Endometrial microvascular endothelial cells (primary cell): Measurements from ENCODE around the gene UBAP2L. TPM values are rescaled to one million over a fixed set of nuclear protein-coding genes. Genes with fewer than 3 reads are reported as not detected.
"Not testable (repeated sequence)": the region's sequence is repeated elsewhere in the genome, so short reads cannot be mapped to it uniquely, and the experiment has no call there.

ENCODE experiments used
- in situ Hi-C: cut with HindIII; loops from 2 replicates; pipeline ENCODE4 v1.10.0; 2017; ENCODE audit warnings: low sequenced_read_pairs, low pct_unique_long_range_greater_than_20kb; ENCODE audit errors: inconsistent ontology term
- total RNA-seq: library from RNA; depleted of rRNA; stranded (reverse); fragments of >200 nt; gene quantifications from one replicate; pipeline ENCODE4 v1.2.3, GENCODE V29; 2015; ENCODE audit errors: inconsistent ontology term

Gene UBAP2L
- total RNA-seq, 1 donor from 2014 or later: 82.6 TPM

GRCh38 chr1:154192476-154192875 lies 28.3 kb upstream of the UBAP2L start:
- in situ Hi-C loops: no loop called here

- in situ Hi-C loops: no loop called here
Observed at GRCh38 chr1:154193821-154194220, 26.9 kb upstream of the UBAP2L start.

- in situ Hi-C loops: no loop called here
Observed at GRCh38 chr1:154198756-154199562, 21.8 kb upstream of the UBAP2L start.

GRCh38 chr1:154199563-154199879 lies 21.2 kb upstream of the UBAP2L start:
- in situ Hi-C loops: no loop called here

- in situ Hi-C loops: not testable (repeated sequence)
Observed at GRCh38 chr1:154205778-154206177, 15.0 kb upstream of the UBAP2L start.

GRCh38 chr1:154206196-154206595 lies 14.6 kb upstream of the UBAP2L start, which contains the start of gene CFAP141:
Gene CFAP141 (minus strand): TSS chr1:154206333. CDS start chr1:154206307, 26 bp downstream.
- in situ Hi-C loops: no loop called here

GRCh38 chr1:154207262-154207661 lies 13.5 kb upstream of the UBAP2L start:
- in situ Hi-C loops: no loop called here

- in situ Hi-C loops: no loop called here
Observed at GRCh38 chr1:154208677-154209388, 11.9 kb upstream of the UBAP2L start.

GRCh38 chr1:154212083-154212482 lies 8.7 kb upstream of the UBAP2L start:
- in situ Hi-C loops: no loop called here

- in situ Hi-C loops: no loop called here
Observed at GRCh38 chr1:154213274-154213673, 7.5 kb upstream of the UBAP2L start.

GRCh38 chr1:154218545-154218944 lies 2.2 kb upstream of the UBAP2L start:
- in situ Hi-C loops: no loop called here

GRCh38 chr1:154219541-154219940 lies 1.2 kb upstream of the UBAP2L start:
- in situ Hi-C loops: no loop called here

GRCh38 chr1:154220970-154221277 lies 169 bp downstream of the UBAP2L start:
- in situ Hi-C loops: no loop called here

- in situ Hi-C loops: no loop called here
Observed at GRCh38 chr1:154221278-154222001, 685 bp downstream of the UBAP2L start.

- in situ Hi-C loops: no loop called here
Observed at GRCh38 chr1:154222518-154222917, 1.8 kb downstream of the UBAP2L start.

- in situ Hi-C loops: no loop called here
Observed at GRCh38 chr1:154222918-154223317, 2.2 kb downstream of the UBAP2L start.

GRCh38 chr1:154223621-154224020 lies 2.9 kb downstream of the UBAP2L start:
- in situ Hi-C loops: no loop called here

- in situ Hi-C loops: no loop called here
Observed at GRCh38 chr1:154225370-154225769, 4.6 kb downstream of the UBAP2L start.

- in situ Hi-C loops: not testable (repeated sequence)
Observed at GRCh38 chr1:154231112-154231511, 10.4 kb downstream of the UBAP2L start.

GRCh38 chr1:154233127-154233526 lies 12.4 kb downstream of the UBAP2L start:
- in situ Hi-C loops: not testable (repeated sequence)
